H9 (cell line): Measurements from ENCODE around the gene STX8. TPM values are rescaled to one million over a fixed set of nuclear protein-coding genes. Genes with fewer than 3 reads are reported as not detected.
A peak's percentile ranks its signal among the peaks of the same experiment; 100 is the strongest.

Experiments used
- DNase-seq: peaks from one replicate; pipeline ENCODE4 v3.0.0-alpha.2; 2017
- H2AFZ ChIP-seq: one replicate; pipeline ENCODE4 v1.6.1; 2013; ENCODE audit warnings: mild to moderate bottlenecking, low read length, control low read depth, moderate library complexity
- H2AK5ac ChIP-seq: 2 replicates; pipeline ENCODE4 v1.6.1; 2013; ENCODE audit warnings: low read length, control low read depth, mixed read lengths; ENCODE audit not compliant: insufficient read length
- H2BK120ac ChIP-seq: one replicate; pipeline ENCODE4 v1.6.1; 2013; ENCODE audit warnings: low read depth, mild to moderate bottlenecking, low read length, control low read depth, inconsistent platforms; ENCODE audit not compliant: poor library complexity, severe bottlenecking
- H2BK12ac ChIP-seq: 2 replicates; pipeline ENCODE4 v1.6.1; 2013; ENCODE audit warnings: low read length, control low read depth, mixed read lengths, low read depth; ENCODE audit not compliant: insufficient read length
- H2BK15ac ChIP-seq: 2 replicates; pipeline ENCODE4 v1.6.1; 2013; ENCODE audit warnings: low read depth, low read length, control low read depth
- H2BK20ac ChIP-seq: one replicate; pipeline ENCODE4 v1.6.1; 2013; ENCODE audit warnings: low read depth, mild to moderate bottlenecking, low read length, control low read depth, inconsistent platforms; ENCODE audit not compliant: poor library complexity, severe bottlenecking
- H2BK5ac ChIP-seq: 2 replicates; pipeline ENCODE4 v1.6.1; 2013; ENCODE audit warnings: low read length, control low read depth, mixed read lengths; ENCODE audit not compliant: insufficient read length
- H3K14ac ChIP-seq: 2 replicates; pipeline ENCODE4 v1.6.1; 2013; ENCODE audit warnings: low read length, control low read depth; ENCODE audit not compliant: insufficient read depth
- H3K18ac ChIP-seq: 2 replicates; pipeline ENCODE4 v1.6.1; 2013; ENCODE audit warnings: low read depth, mild to moderate bottlenecking, mixed read lengths, low read length, control low read depth; ENCODE audit not compliant: insufficient read length
- H3K23ac ChIP-seq: 2 replicates; pipeline ENCODE4 v1.6.1; 2013; ENCODE audit warnings: low read length, control low read depth, mixed read lengths, low read depth; ENCODE audit not compliant: insufficient read length
- H3K23me2 ChIP-seq: 2 replicates; pipeline ENCODE4 v1.6.1; 2013; ENCODE audit warnings: low read depth, mild to moderate bottlenecking, mixed read lengths, low read length, control low read depth; ENCODE audit not compliant: insufficient read length, poor library complexity, severe bottlenecking
- H3K27ac ChIP-seq: 2 replicates; pipeline ENCODE4 v1.5.1; 2013; ENCODE audit warnings: low read length, control low read depth, mixed read lengths, low read depth; ENCODE audit not compliant: insufficient read length
- H3K27me3 ChIP-seq: 2 replicates; pipeline ENCODE4 v1.6.1; 2013; ENCODE audit warnings: low read length, control low read depth, inconsistent platforms; ENCODE audit not compliant: insufficient read depth
- H3K4ac ChIP-seq: 2 replicates; pipeline ENCODE4 v1.6.1; 2013; ENCODE audit warnings: low read depth, mild to moderate bottlenecking, control low read depth, inconsistent platforms, low read length, moderate library complexity
- H3K4me1 ChIP-seq: 2 replicates; pipeline ENCODE4 v1.6.1; 2013; ENCODE audit warnings: low read length, control low read depth, inconsistent platforms; ENCODE audit not compliant: insufficient read depth
- H3K4me2 ChIP-seq: 2 replicates; pipeline ENCODE4 v1.6.1; 2013; ENCODE audit warnings: low read length, control low read depth, mixed read lengths; ENCODE audit not compliant: insufficient read length, insufficient read depth
- H3K56ac ChIP-seq: 2 replicates; pipeline ENCODE4 v1.6.1; 2013; ENCODE audit warnings: low read depth, mild to moderate bottlenecking, mixed read lengths, low read length, control low read depth; ENCODE audit not compliant: insufficient read length
- H3K79me1 ChIP-seq: 2 replicates; pipeline ENCODE4 v1.6.1; 2013; ENCODE audit warnings: low read depth, mild to moderate bottlenecking, moderate library complexity, low read length, control low read depth, inconsistent platforms; ENCODE audit not compliant: insufficient read depth, poor library complexity, severe bottlenecking
- H3K79me2 ChIP-seq: 2 replicates; pipeline ENCODE4 v1.6.1; 2013; ENCODE audit warnings: low read length, control low read depth, inconsistent platforms; ENCODE audit not compliant: insufficient read depth
- H3K9ac ChIP-seq: 2 replicates; pipeline ENCODE4 v1.6.1; 2013; ENCODE audit warnings: low read length, control low read depth, mixed read lengths; ENCODE audit not compliant: insufficient read length; ENCODE audit errors: extremely low read depth
- H3K9me3 ChIP-seq: one replicate; pipeline ENCODE4 v1.6.1; 2013; ENCODE audit warnings: low read depth, low read length, inconsistent platforms; ENCODE audit not compliant: control insufficient read depth
- H3T11ph ChIP-seq: one replicate; pipeline ENCODE4 v1.6.1; 2013; ENCODE audit warnings: mild to moderate bottlenecking, low read length, control low read depth, inconsistent platforms
- H4K20me1 ChIP-seq: one replicate; pipeline ENCODE4 v1.6.1; 2013; ENCODE audit not compliant: control insufficient read depth, insufficient read length, insufficient read depth
- H4K5ac ChIP-seq: 2 replicates; pipeline ENCODE4 v1.6.1; 2013; ENCODE audit warnings: low read depth, mild to moderate bottlenecking, mixed read lengths, low read length, control low read depth; ENCODE audit not compliant: insufficient read length
- H4K8ac ChIP-seq: replicated peaks from 2 replicates; pipeline ENCODE4 v1.6.1; 2013; ENCODE audit warnings: low read length, control low read depth, mixed read lengths, low read depth; ENCODE audit not compliant: insufficient read length
- H4K91ac ChIP-seq: 2 replicates; pipeline ENCODE4 v1.6.1; 2013; ENCODE audit warnings: low read depth, mild to moderate bottlenecking, moderate library complexity, mixed read lengths, low read length, control low read depth; ENCODE audit not compliant: insufficient read length
- H3K27ac Mint-ChIP-seq, 3 experiments: 2 replicates in 2 of 3; 3 replicates in 1 of 3; pipeline ENCODE4 v1.8.0; 2020 to 2021; ENCODE audit warnings: mixed read lengths in 3 of 3, mild to moderate bottlenecking in 1 of 3, moderate library complexity in 1 of 3
- H3K27me3 Mint-ChIP-seq: 2 replicates; pipeline ENCODE4 v1.8.0; 2021; ENCODE audit warnings: low read depth, mild to moderate bottlenecking, moderate library complexity, mixed read lengths
- H3K36me3 Mint-ChIP-seq, 3 experiments: 2 replicates in 2 of 3; 3 replicates in 1 of 3; pipeline ENCODE4 v1.8.0; 2020 to 2021; ENCODE audit warnings: low read depth in 3 of 3, mixed read lengths in 3 of 3; ENCODE audit not compliant: insufficient read depth in 1 of 3
- H3K4me1 Mint-ChIP-seq, 2 experiments: 2 replicates each; pipeline ENCODE4 v1.8.0; 2020; ENCODE audit warnings: mixed read lengths in 2 of 2
- H3K4me3 Mint-ChIP-seq, 2 experiments: 2 replicates in 1 of 2; 3 replicates in 1 of 2; pipeline ENCODE4 v1.8.0; 2020 to 2021; ENCODE audit warnings: mild to moderate bottlenecking in 2 of 2, mixed read lengths in 2 of 2, moderate library complexity in 1 of 2
- H3K9me3 Mint-ChIP-seq, 2 experiments: 2 replicates in 1 of 2; 3 replicates in 1 of 2; pipeline ENCODE4 v1.8.0; 2020; ENCODE audit warnings: mild to moderate bottlenecking in 2 of 2, mixed read lengths in 2 of 2, moderate library complexity in 1 of 2
- WGBS: extraction: QIAGEN DNeasy Blood & Tissue Kit; methylation state at CpG from one replicate; pipeline ENCODE4 v1.1.7; 2013; ENCODE audit warnings: missing lambda C conversion rate, low lambda C conversion rate, mixed read lengths; ENCODE audit not compliant: insufficient read length; ENCODE audit errors: extremely low coverage; 5-methylcytosine and 5-hydroxymethylcytosine counted together
- total RNA-seq: library from RNA; stranded (reverse); gene quantifications from 2 replicates; pipeline ENCODE4 v1.2.1, GENCODE V29; 2021
- TF ChIP-seq, protein P1 (sequence below): fragments of 200-600 bp; sonication (generic); conservative IDR thresholded peaks from 3 replicates; pipeline ENCODE4 v1.8.0; 2021; ENCODE audit warnings: antibody characterized with exemption, mild to moderate bottlenecking

Gene STX8
- total RNA-seq, 1 experiment from 2014 or later, result 55.1 TPM

DNA sequence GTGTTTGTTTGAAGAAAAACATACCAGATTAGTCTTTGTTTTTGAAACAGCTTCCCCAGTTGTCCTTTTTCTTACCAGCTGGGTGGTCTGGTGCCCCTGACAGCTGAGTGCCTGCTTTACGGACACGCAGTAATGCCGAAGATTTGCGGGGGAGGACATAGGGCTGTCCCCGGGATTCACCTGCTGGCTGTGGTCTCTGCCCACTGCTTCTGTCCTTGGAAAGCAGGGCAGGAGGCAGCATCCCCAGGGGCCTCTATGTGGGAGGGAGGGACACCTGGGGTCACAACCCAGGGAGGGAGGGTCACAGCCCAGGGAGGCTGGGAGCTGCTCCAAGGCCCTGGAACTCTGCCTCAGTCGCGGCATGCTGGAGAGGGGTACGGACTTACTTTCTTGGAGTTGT, 332.6 kb downstream of the STX8 start:
- Mint-ChIP-seq H3K27ac (peak overlapping the region in 1 of 3 experiments; percentile 80; a peak in 1 of 7 replicates), H3K4me1 (peaks cover 34 to 60% of the 10 kb centered on the region in 2 experiments), H3K9me3 (no peaks in the 10 kb centered on the region), H3K36me3 (peaks cover 0 to 2% (median 0%) of the 10 kb centered on the region in 3 experiments; a peak in 1 of 7 replicates), H3K27me3 (peaks cover 15% of the 10 kb centered on the region), H3K4me3 (no peak overlapping the region)
- H3K27ac ChIP-seq, result no peak overlapping the region
- no peak overlapping the region for H2BK5ac ChIP-seq
- no peak overlapping the region for H3K56ac ChIP-seq
- H3K27me3 ChIP-seq, result no peaks in the 10 kb centered on the region
- H2BK120ac ChIP-seq, result no peak overlapping the region
- WGBS, result no CpG with 5 or more reads among the region's 8 CpGs
- no peak overlapping the region for H4K91ac ChIP-seq
- no peaks in the 10 kb centered on the region for H3K9me3 ChIP-seq
- H3K79me1 ChIP-seq, result no peaks in the 10 kb centered on the region
- no peak overlapping the region for H3K18ac ChIP-seq
- H2BK15ac ChIP-seq, result no peak overlapping the region
- H2BK12ac ChIP-seq, result no peak overlapping the region
- H3K4me1 ChIP-seq, result 0 out of 2 replicates have a peak, but pooled peaks cover 2% of the 10 kb centered on the region
- H2AFZ ChIP-seq, result no peak overlapping the region
- TF ChIP-seq, protein P1, sequence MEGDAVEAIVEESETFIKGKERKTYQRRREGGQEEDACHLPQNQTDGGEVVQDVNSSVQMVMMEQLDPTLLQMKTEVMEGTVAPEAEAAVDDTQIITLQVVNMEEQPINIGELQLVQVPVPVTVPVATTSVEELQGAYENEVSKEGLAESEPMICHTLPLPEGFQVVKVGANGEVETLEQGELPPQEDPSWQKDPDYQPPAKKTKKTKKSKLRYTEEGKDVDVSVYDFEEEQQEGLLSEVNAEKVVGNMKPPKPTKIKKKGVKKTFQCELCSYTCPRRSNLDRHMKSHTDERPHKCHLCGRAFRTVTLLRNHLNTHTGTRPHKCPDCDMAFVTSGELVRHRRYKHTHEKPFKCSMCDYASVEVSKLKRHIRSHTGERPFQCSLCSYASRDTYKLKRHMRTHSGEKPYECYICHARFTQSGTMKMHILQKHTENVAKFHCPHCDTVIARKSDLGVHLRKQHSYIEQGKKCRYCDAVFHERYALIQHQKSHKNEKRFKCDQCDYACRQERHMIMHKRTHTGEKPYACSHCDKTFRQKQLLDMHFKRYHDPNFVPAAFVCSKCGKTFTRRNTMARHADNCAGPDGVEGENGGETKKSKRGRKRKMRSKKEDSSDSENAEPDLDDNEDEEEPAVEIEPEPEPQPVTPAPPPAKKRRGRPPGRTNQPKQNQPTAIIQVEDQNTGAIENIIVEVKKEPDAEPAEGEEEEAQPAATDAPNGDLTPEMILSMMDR, result no peak
- no peak overlapping the region for H4K8ac ChIP-seq
- no peak overlapping the region for H3K4ac ChIP-seq
- H2BK20ac ChIP-seq, result no peak overlapping the region
- H2AK5ac ChIP-seq, result no peak overlapping the region
- no peak overlapping the region for H3K23ac ChIP-seq
- no peak overlapping the region for H3K4me2 ChIP-seq
- H3K14ac ChIP-seq, result no peak overlapping the region
- no peak for DNase-seq
- H3K79me2 ChIP-seq, result no peaks in the 10 kb centered on the region
- no peak overlapping the region for H3K9ac ChIP-seq
- H4K20me1 ChIP-seq, result no peaks in the 10 kb centered on the region
- H4K5ac ChIP-seq, result no peak overlapping the region
- no peak overlapping the region for H3T11ph ChIP-seq
- peaks cover 8% of the 10 kb centered on the region for H3K23me2 ChIP-seq
